Limb (tissue), 2 donors: ENCODE data around the gene SF3A2.

Experiments
- DNase-seq, 2 donors: peaks; one replicate each; pipeline ENCODE4 v3.0.0-alpha.2; 2016; ENCODE audit errors: extremely low spot score in 2 of 2

Gene SF3A2

GRCh38 chr19:2240881-2241760 lies 4.5 kb downstream of the SF3A2 start:
- DNase-seq: no peak

DNA sequence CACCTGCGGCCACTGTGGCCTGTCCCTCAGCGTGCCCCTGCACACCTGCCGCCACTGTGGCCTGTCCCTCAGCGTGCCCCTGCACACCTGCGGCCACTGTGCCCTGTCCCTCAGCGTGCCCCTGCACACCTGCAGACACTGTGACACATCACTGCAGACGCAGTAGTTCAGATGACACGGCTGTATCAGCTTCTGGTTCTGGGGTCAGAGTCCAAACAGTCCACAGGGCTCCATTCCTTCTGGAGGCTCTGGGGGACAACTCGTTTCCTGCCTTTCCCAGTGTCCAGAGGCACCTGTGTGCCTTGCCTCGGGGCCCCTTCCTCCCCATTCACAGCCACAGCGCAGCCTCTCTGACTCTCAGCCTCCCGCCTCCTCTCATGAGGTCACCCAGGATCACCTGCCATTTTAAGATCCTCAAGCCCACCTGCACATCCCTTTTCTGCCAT lies 5.5 kb downstream of the SF3A2 start:
- no peak for DNase-seq

GRCh38 chr19:2242816-2243215 lies 6.2 kb downstream of the SF3A2 start:
- no peak for DNase-seq

DNA sequence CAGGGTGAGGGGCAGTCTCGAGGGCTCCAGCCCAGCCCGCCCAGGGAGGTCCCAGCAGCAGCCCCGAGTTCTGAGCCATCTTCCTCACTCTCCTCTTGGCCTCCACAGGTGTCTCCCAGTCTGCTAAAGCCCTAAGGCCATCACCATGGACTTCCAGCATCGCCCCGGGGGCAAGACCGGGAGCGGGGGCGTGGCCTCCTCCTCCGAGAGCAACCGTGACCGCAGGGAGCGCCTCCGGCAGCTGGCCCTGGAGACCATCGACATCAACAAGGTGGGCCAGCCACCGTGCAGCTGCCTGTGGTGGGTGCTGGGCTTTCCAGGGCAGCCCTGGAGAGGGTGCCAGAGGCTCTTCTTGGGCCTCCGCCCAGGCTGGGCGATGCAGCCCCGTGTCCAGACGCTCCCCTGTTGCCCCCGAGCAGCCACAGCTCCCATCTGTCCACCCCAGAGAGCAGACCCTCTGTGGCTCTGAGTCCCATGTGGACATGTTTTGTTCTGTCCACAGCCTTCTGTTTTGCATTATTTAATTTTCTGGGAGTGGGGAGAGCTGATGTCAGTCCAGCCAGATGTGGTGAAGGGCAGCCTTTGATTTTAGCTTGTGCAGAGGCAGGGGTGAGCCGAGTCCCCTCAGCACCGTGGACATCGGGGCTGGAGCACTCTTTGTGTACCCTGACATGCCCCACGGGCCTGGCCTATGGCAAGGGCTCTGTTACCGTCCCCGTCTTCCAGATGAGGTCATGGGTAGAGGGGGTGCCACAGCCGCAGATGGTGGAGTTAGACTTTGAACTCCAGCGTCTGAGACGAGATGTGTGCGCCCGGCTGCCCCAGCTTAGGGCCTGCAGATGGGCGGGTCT lies 6.9 kb downstream of the SF3A2 start:
- no peak for DNase-seq

DNA sequence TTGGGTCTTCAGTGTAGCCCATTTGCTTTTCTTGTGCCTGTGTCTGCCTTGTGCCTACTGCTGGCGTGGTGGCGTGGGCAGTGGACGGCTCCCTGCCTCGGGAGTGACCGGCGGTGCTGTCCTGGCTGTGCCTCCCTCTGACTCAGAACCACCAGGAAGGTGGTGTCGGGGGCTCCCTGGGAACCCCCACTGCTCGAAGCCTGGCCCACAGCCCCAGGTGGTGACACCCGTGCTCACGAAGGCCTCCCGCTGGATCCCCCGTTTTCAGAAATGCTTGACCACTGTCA lies 7.4 kb downstream of the SF3A2 start:
- DNase-seq: no peak

DNA sequence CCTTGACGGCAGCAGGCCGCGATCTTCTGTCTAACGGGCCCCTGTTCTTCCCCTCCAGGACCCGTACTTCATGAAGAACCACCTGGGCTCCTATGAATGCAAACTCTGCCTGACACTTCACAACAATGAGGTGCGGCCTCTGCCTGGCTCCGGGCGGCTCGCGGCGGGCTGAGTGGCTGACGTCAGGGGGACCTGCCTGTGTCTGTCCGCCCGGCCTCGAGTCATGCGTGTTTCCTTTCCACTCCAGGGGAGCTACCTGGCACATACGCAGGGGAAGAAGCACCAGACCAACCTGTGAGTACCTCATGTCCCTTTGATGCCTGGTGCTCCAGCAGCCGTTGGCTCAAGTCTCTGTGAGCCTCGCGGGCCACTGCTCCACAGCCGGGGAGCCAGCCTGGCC lies 7.9 kb downstream of the SF3A2 start:
- DNase-seq: no peak

- no peak for DNase-seq
Observed at GRCh38 chr19:2245273-2245672, 8.6 kb downstream of the SF3A2 start.

DNA sequence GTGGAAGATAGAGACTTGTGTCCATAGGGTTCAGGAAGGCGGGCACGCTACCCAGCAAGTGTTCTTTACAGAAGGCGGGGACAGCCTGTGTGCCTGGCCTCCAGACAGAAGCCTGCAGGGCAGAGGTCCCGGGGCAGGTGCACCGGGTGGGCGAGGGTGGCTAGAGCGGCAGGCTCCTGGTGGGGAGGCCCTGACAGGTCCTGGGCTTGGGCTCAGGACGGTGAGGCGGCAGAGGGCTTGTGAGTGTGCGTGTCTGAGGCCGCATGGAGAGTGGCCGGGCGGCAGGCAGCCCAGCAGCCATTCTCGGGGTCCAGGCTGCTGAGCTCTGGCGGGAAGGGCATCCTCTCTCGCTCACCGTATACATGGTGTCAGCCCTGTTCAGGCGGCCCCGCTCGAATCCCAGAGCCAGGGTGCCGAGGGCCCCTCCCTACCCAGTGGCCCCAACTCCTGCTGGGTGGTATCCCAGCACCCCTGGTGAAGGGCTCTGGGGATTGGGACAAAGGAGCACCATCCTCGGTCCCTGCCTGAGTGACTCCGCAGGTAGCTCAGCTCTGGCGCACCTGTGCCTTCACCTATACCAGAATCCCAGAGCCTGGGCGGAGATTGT lies 9.5 kb downstream of the SF3A2 start:
- no peak for DNase-seq

DNA sequence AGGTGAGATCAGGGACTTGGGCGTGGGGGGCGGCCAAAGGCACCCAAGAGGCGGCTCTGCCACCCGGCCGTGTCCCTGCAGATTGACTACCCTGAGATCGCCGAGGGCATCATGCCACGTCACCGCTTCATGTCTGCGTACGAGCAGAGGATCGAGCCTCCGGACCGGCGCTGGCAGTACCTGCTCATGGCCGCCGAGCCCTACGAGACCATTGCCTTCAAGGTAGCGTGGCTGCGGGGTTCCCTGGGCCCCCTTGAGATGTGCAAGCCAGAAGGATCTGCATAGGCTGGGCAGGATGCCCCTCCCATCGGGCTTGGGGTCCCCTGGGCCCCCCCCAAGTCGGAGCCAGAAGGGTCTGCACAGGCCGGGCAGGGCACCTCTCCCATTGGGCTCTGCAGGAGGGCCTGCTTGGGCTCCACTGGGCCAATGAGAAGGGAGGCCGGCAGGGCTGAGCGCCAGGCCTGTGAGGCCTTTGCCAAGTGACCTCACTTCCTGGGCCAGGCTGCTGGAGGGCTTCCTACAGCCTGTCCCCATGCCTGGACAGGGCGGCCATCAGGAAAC lies 10.3 kb downstream of the SF3A2 start:
- no peak for DNase-seq

DNA sequence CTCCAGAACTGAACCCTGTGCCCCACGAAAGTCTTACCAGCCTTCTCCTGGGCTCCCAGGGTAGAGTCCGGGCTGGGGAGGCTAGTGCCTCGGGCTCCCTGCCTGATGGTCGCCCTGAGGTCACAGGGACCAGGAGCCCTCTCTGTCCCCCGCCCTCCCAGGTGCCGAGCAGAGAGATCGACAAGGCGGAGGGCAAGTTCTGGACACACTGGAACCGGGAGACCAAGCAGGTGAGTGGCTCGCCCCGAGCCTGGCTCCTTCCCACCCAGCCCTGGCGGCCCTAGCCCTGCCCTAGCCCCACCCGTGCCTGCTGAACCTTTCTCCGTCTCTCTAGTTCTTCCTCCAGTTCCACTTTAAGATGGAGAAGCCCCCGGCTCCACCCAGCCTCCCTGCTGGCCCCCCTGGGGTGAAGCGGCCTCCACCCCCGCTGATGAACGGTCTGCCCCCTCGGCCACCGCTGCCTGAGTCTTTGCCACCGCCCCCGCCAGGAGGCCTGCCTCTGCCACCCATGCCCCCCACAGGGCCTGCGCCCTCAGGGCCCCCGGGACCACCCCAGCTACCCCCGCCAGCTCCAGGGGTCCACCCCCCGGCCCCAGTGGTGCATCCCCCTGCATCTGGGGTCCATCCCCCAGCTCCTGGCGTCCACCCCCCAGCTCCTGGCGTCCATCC lies 10.9 kb downstream of the SF3A2 start:
- no peak for DNase-seq

- no peak for DNase-seq
Observed at GRCh38 chr19:2248136-2249009, 11.7 kb downstream of the SF3A2 start.

- no peak for DNase-seq
Observed at GRCh38 chr19:2249010-2249866, 12.6 kb downstream of the SF3A2 start, which contains the start of gene AMH. Gene AMH, plus strand, starts transcription at chr19:2249323. Its CDS starts 10 bp downstream, at chr19:2249333.

DNA sequence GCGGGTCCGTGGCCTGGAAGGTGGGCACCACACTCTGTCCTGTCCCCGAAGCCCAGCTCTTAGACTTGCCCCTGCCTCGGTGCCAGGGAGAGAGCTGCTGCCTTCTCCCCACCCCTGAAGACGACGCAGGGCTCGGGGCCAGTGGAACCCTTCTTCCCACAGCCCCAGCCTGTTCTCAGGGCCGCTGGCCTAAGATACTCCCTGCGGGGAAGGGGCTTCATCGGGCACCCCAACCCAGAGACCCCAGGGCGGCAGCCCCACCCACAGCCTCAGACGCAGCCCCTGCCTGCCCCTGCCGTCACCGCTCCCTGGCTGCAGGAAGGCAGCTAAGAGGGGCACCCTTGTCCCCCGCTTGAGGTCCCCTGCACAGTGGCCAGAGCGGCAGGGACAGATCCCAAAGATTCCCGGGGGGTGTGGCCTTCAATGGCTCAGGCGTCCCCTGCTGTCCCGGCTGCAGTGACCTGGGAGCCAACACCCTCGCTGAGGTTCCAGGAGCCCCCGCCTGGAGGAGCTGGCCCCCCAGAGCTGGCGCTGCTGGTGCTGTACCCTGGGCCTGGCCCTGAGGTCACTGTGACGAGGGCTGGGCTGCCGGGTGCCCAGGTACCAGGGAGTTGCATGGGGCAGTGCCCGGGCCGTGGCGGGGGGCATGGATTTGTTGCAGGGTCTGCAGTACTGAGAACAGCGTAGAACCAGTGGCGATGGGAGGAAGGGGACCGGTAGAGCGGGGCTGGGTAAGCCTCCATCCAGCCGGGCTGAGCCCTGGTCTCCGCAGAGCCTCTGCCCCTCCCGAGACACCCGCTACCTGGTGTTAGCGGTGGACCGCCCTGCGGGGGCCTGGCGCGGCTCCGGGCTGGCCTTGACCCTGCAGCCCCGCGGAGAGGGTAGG lies 13.5 kb downstream of the SF3A2 start:
- DNase-seq: no peak

DNA sequence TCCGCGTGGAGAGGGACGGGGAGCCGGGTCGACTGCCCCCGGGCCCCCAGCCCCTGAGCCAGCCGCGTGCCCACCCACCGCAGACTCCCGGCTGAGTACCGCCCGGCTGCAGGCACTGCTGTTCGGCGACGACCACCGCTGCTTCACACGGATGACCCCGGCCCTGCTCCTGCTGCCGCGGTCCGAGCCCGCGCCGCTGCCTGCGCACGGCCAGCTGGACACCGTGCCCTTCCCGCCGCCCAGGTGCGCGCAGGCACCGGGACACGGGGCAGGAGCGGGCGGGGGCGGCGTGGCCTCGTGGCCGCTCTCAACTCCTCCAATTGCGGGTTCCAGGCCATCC lies 14.1 kb downstream of the SF3A2 start:
- DNase-seq: no peak

DNA sequence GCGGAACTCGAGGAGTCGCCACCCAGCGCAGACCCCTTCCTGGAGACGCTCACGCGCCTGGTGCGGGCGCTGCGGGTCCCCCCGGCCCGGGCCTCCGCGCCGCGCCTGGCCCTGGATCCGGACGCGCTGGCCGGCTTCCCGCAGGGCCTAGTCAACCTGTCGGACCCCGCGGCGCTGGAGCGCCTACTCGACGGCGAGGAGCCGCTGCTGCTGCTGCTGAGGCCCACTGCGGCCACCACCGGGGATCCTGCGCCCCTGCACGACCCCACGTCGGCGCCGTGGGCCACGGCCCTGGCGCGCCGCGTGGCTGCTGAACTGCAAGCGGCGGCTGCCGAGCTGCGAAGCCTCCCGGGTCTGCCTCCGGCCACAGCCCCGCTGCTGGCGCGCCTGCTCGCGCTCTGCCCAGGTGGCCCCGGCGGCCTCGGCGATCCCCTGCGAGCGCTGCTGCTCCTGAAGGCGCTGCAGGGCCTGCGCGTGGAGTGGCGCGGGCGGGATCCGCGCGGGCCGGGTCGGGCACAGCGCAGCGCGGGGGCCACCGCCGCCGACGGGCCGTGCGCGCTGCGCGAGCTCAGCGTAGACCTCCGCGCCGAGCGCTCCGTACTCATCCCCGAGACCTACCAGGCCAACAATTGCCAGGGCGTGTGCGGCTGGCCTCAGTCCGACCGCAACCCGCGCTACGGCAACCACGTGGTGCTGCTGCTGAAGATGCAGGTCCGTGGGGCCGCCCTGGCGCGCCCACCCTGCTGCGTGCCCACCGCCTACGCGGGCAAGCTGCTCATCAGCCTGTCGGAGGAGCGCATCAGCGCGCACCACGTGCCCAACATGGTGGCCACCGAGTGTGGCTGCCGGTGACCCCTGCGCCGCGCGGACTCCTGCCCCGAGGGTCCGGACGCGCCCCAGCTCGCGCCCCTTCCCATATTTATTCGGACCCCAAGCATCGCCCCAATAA lies 14.8 kb downstream of the SF3A2 start:
- peak in 1 of 2 donors; percentile 51 for DNase-seq

GRCh38 chr19:2252055-2252796 lies 15.6 kb downstream of the SF3A2 start:
- DNase-seq: no peak

- DNase-seq: no peak
Observed at GRCh38 chr19:2252797-2253105, 16.1 kb downstream of the SF3A2 start.
